ENCODE results near the gene DIS3L2. TPM values are rescaled to one million over a fixed set of nuclear protein-coding genes. Genes with fewer than 3 reads are reported as not detected.

Gene DIS3L2
- total and polyA plus RNA-seq, 2 experiments from 2014 or later, result 9.3 to 15.6 TPM

DNA sequence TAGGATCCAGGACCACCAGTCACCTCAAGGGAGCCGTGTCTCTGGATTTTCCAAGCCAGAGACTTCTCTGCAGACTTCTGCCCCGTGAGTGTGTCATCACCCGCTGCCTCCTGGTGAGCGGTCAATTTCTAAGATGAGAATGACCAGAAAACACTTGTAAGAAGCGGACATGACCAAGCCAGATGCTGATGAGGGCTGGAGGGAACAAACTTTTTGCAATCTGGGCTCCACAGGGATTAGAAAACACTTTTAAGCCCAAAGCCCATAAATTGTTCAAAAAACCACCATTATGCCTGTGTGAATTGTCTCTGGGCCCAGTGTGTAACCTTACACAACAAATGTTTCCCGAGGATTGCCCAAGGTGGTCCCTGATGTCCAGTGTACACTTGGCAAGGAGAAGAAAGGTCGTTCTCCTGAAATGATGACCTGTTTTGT is 30.0 kb upstream of the DIS3L2 start:
- DNase-seq, result no peak
- no peaks in the 10 kb centered on the region for H3K79me2 ChIP-seq (ENCODE audit: insufficient read depth)
- in situ Hi-C loops (cut with MboI), result no loop called here
- no peaks in the 10 kb centered on the region for H4K20me1 ChIP-seq (ENCODE audit: insufficient read depth)
- no peak overlapping the region for H3K4me2 ChIP-seq (ENCODE audit: unreplicated experiment)
- H3K27me3 ChIP-seq (replicated peaks; ENCODE audit: insufficient read depth), result peaks cover 27% of the 10 kb centered on the region
- H3K9ac ChIP-seq, result no peak overlapping the region
- peaks cover 4% of the 10 kb centered on the region; the same call in 1 of the 2 replicates for H3F3A ChIP-seq (ENCODE audit: insufficient read depth)
- H3K27ac ChIP-seq, result no peak overlapping the region
- TF ChIP-seq EZH2 (IDR thresholded peaks at IDR 0.05; ENCODE audit: insufficient read depth, poor library complexity, severe bottlenecking) (no peak), EZH2phosphoT487 (IDR thresholded peaks at IDR 0.05; ENCODE audit: insufficient read depth, low read depth) (no peak)
- no peaks in the 10 kb centered on the region for H3K4me1 ChIP-seq (ENCODE audit: insufficient read depth)
- no peaks in the 10 kb centered on the region for H3K9me3 ChIP-seq (ENCODE audit: low read depth)
- H3K9me2 ChIP-seq (ENCODE audit: insufficient read depth), result no peaks in the 10 kb centered on the region
- no peak overlapping the region for H3K4me3 ChIP-seq
- 59 to 66% methylated on average over 7 of the region's 7 CpGs for WGBS, 2 experiments (ENCODE audit: low coverage in 1 of 2, low lambda C conversion rate in 2 of 2, missing lambda C conversion rate in 2 of 2)
- no peaks in the 10 kb centered on the region for H3K36me3 ChIP-seq (ENCODE audit: low read depth)
- no peak overlapping the region for H2AFZ ChIP-seq

DNA sequence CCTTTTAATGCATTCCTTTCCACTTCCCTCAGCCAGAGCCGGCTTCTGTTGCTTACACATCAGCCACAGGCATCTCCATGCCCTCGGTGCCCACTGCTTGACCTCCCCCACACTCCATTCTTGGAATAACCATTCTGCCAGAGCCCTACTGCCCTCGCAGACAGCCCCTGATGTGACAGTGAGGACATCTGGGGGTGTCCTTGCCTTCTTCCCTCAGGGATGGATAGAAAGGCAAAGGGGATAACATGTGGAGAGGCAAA is 28.9 kb upstream of the DIS3L2 start:
- H3K36me3 ChIP-seq (ENCODE audit: low read depth), result no peaks in the 10 kb centered on the region
- no peaks in the 10 kb centered on the region for H3K4me1 ChIP-seq (ENCODE audit: insufficient read depth)
- H3K79me2 ChIP-seq (ENCODE audit: insufficient read depth), result no peaks in the 10 kb centered on the region
- no peak overlapping the region for H2AFZ ChIP-seq
- in situ Hi-C loops (cut with MboI), result no loop called here
- no peaks in the 10 kb centered on the region for H3K9me2 ChIP-seq (ENCODE audit: insufficient read depth)
- no peaks in the 10 kb centered on the region for H3K9me3 ChIP-seq (ENCODE audit: low read depth)
- no peaks in the 10 kb centered on the region for H4K20me1 ChIP-seq (ENCODE audit: insufficient read depth)
- no peak for DNase-seq
- H3K9ac ChIP-seq, result no peak overlapping the region
- H3K4me2 ChIP-seq (ENCODE audit: unreplicated experiment), result no peak overlapping the region
- H3F3A ChIP-seq (ENCODE audit: insufficient read depth), result peaks cover 4% of the 10 kb centered on the region; the same call in 1 of the 2 replicates
- TF ChIP-seq EZH2phosphoT487 (IDR thresholded peaks at IDR 0.05; ENCODE audit: insufficient read depth, low read depth) (no peak), EZH2 (IDR thresholded peaks at IDR 0.05; ENCODE audit: insufficient read depth, poor library complexity, severe bottlenecking) (no peak)
- H3K27ac ChIP-seq, result no peak overlapping the region
- WGBS, 2 experiments (ENCODE audit: low coverage in 1 of 2, low lambda C conversion rate in 2 of 2, missing lambda C conversion rate in 2 of 2), result 62 to 65% methylated on average over 3 of the region's 3 CpGs
- H3K27me3 ChIP-seq (replicated peaks; ENCODE audit: insufficient read depth), result peaks cover 16% of the 10 kb centered on the region
- no peak overlapping the region for H3K4me3 ChIP-seq

DNA sequence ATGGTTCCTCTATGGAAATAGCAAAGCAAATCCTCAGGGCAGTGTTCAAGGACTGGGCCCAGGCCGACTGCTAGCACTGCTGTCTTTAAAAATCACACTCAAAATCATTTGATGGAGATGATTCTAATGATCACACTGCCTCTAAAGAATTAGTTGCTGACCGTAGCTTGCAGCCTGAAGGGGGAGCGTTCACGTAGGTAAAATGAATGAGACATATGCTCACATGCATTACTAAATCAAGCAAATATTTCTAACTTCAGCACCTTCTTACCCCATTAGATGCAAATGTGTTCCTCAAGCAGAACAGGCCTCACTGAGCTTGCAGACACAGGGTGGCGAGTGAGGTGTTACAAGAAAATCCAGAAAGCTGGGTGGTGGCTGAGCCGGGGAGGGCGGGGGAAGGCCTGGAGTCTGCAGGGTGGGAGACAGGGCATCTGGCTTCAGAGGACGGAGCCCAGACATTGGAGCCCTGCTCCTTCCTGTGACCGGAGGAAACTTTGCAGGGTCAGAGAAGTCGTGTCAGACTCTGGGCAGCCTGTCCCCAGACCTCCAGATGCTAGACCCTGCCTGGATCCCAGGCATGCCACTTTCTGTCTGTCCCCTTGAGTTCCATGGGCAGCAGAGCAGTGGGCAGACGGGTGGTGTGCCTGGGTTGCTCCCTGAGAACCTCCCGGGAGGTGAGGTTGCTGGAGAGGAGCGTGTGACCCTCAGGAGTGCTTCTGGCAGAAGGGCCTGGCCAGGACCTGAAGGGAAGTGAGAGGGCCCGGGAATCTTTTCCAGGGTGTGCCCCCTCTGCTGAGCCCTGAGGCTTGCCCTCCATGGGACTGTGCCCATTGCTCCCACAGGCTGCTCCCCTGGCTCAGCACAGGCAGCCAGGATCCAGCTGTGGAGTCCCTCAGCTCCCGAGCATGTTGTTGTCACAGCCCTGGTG is 28.3 kb upstream of the DIS3L2 start:
- H3K27ac ChIP-seq, result no peak overlapping the region
- H3F3A ChIP-seq (ENCODE audit: insufficient read depth), result peaks cover 4% of the 10 kb centered on the region; the same call in 1 of the 2 replicates
- no peaks in the 10 kb centered on the region for H3K36me3 ChIP-seq (ENCODE audit: low read depth)
- no peaks in the 10 kb centered on the region for H3K9me2 ChIP-seq (ENCODE audit: insufficient read depth)
- H3K4me3 ChIP-seq, result no peak overlapping the region
- no peaks in the 10 kb centered on the region for H3K79me2 ChIP-seq (ENCODE audit: insufficient read depth)
- in situ Hi-C loops (cut with MboI), result no loop called here
- H3K4me2 ChIP-seq (ENCODE audit: unreplicated experiment), result no peak overlapping the region
- H4K20me1 ChIP-seq (ENCODE audit: insufficient read depth), result no peaks in the 10 kb centered on the region
- DNase-seq, result no peak
- WGBS, 2 experiments (ENCODE audit: low coverage in 1 of 2, low lambda C conversion rate in 2 of 2, missing lambda C conversion rate in 2 of 2), result 83 to 86% methylated on average over 14 to 15 of the region's 15 CpGs
- peaks cover 10% of the 10 kb centered on the region for H3K27me3 ChIP-seq (replicated peaks; ENCODE audit: insufficient read depth)
- H2AFZ ChIP-seq, result no peak overlapping the region
- H3K9me3 ChIP-seq (ENCODE audit: low read depth), result no peaks in the 10 kb centered on the region
- no peaks in the 10 kb centered on the region for H3K4me1 ChIP-seq (ENCODE audit: insufficient read depth)
- TF ChIP-seq EZH2 (IDR thresholded peaks at IDR 0.05; ENCODE audit: insufficient read depth, poor library complexity, severe bottlenecking) (no peak), EZH2phosphoT487 (IDR thresholded peaks at IDR 0.05; ENCODE audit: insufficient read depth, low read depth) (no peak)
- no peak overlapping the region for H3K9ac ChIP-seq

DNA sequence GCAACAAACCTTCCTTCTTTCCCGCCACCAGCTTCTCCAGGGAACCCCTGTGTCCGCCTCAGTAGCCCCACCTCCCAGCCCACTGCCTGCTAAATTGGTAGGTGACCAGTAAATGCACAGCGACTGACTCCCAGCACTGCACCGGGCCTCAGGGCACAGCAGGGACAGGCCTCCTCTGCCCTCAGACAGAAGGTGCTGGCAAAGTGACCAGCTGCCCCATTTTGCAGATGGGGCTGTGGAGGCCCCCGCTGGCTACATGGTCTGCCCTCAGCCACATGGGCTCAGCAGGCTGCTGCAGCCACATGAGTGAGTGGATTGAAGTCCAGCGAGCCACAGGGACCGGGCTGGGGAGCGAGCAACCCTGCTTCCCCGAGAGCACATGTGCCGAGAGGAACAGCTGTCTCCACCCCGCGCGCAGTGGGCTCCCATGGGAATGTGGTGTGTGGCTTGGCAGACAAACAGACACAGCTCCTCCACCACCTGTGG is 27.6 kb upstream of the DIS3L2 start:
- no peaks in the 10 kb centered on the region for H3K79me2 ChIP-seq (ENCODE audit: insufficient read depth)
- H3K4me1 ChIP-seq (ENCODE audit: insufficient read depth), result no peaks in the 10 kb centered on the region
- no peak for DNase-seq
- no peak overlapping the region for H2AFZ ChIP-seq
- no peak overlapping the region for H3K4me3 ChIP-seq
- no peaks in the 10 kb centered on the region for H3K36me3 ChIP-seq (ENCODE audit: low read depth)
- no peak overlapping the region for H3K27ac ChIP-seq
- WGBS, 2 experiments (ENCODE audit: low coverage in 1 of 2, low lambda C conversion rate in 2 of 2, missing lambda C conversion rate in 2 of 2), result 52 to 68% methylated on average over 13 of the region's 13 CpGs
- no peaks in the 10 kb centered on the region for H4K20me1 ChIP-seq (ENCODE audit: insufficient read depth)
- H3K4me2 ChIP-seq (ENCODE audit: unreplicated experiment), result no peak overlapping the region
- H3K27me3 ChIP-seq (replicated peaks; ENCODE audit: insufficient read depth), result peaks cover 6% of the 10 kb centered on the region
- no peaks in the 10 kb centered on the region for H3K9me2 ChIP-seq (ENCODE audit: insufficient read depth)
- in situ Hi-C loops (cut with MboI), result no loop called here
- H3F3A ChIP-seq (ENCODE audit: insufficient read depth), result peaks cover 4% of the 10 kb centered on the region; the same call in 1 of the 2 replicates
- H3K9me3 ChIP-seq (ENCODE audit: low read depth), result no peaks in the 10 kb centered on the region
- no peak overlapping the region for H3K9ac ChIP-seq
- TF ChIP-seq EZH2phosphoT487 (IDR thresholded peaks at IDR 0.05; ENCODE audit: insufficient read depth, low read depth) (no peak), EZH2 (IDR thresholded peaks at IDR 0.05; ENCODE audit: insufficient read depth, poor library complexity, severe bottlenecking) (no peak)
